Neuronal stem cell (in vitro differentiated cells): ENCODE results near the gene LIPA.

ENCODE experiments used
- DNase-seq: peaks from one replicate; pipeline ENCODE4 v3.0.0-alpha.2; 2013; ENCODE audit warnings: low spot score
- H2AFZ ChIP-seq: one replicate; pipeline ENCODE4 v1.6.1; 2013; ENCODE audit warnings: mild to moderate bottlenecking, low read length, inconsistent platforms
- H2AK5ac ChIP-seq: 2 replicates; pipeline ENCODE4 v1.6.1; 2013; ENCODE audit warnings: low read depth, mild to moderate bottlenecking, inconsistent platforms, low read length, moderate library complexity, mixed read lengths
- H2BK120ac ChIP-seq: 2 replicates; pipeline ENCODE4 v1.6.1; 2013; ENCODE audit warnings: low read depth, mild to moderate bottlenecking, inconsistent platforms, low read length, moderate library complexity, mixed read lengths
- H2BK12ac ChIP-seq: one replicate; pipeline ENCODE4 v1.6.1; 2013; ENCODE audit warnings: low read length, inconsistent platforms
- H2BK15ac ChIP-seq: 2 replicates; pipeline ENCODE4 v1.6.1; 2013; ENCODE audit warnings: mild to moderate bottlenecking, low read length, inconsistent platforms, mixed read lengths
- H2BK5ac ChIP-seq: one replicate; pipeline ENCODE4 v1.6.1; 2013; ENCODE audit warnings: inconsistent platforms, mild to moderate bottlenecking, low read length, moderate library complexity
- H3K14ac ChIP-seq: one replicate; pipeline ENCODE4 v1.6.1; 2013; ENCODE audit warnings: low read length, inconsistent platforms
- H3K18ac ChIP-seq: 2 replicates; pipeline ENCODE4 v1.6.1; 2013; ENCODE audit warnings: low read length, inconsistent platforms
- H3K23ac ChIP-seq: 2 replicates; pipeline ENCODE4 v1.6.1; 2013; ENCODE audit warnings: low read depth, mild to moderate bottlenecking, mixed read lengths, low read length, inconsistent platforms; ENCODE audit not compliant: poor library complexity
- H3K27ac ChIP-seq: replicated peaks from 3 replicates; pipeline ENCODE4 v1.5.1; 2013; ENCODE audit warnings: low read length, inconsistent platforms
- H3K27me3 ChIP-seq, 3 experiments: 2 replicates each; pipeline ENCODE4 v1.6.1; 2013; ENCODE audit warnings: low read length in 3 of 3, mild to moderate bottlenecking in 2 of 3, inconsistent platforms in 1 of 3, low read depth in 1 of 3, mixed read lengths in 1 of 3, moderate library complexity in 1 of 3; ENCODE audit not compliant: control insufficient read depth in 3 of 3, insufficient read depth in 3 of 3
- H3K36me3 ChIP-seq, 2 donors: replicated peaks in 1 of 2; 2 replicates each; pipeline ENCODE4 v1.6.1; 2013; ENCODE audit warnings: low read length in 2 of 2; ENCODE audit not compliant: control insufficient read depth in 2 of 2, insufficient read depth in 2 of 2
- H3K4ac ChIP-seq: 2 replicates; pipeline ENCODE4 v1.6.1; 2013; ENCODE audit warnings: inconsistent platforms, mild to moderate bottlenecking, low read length, moderate library complexity
- H3K4me1 ChIP-seq, 2 donors: 1 replicate in 1 of 2; 2 replicates in 1 of 2; pipeline ENCODE4 v1.6.1; 2013; ENCODE audit warnings: low read length in 2 of 2, low read depth in 1 of 2; ENCODE audit not compliant: control insufficient read depth in 2 of 2, insufficient read depth in 1 of 2
- H3K4me2 ChIP-seq: one replicate; pipeline ENCODE4 v1.6.1; 2013; ENCODE audit warnings: mild to moderate bottlenecking, low read length, inconsistent platforms; ENCODE audit not compliant: insufficient read depth, poor library complexity, severe bottlenecking
- H3K4me3 ChIP-seq, 2 donors: 2 replicates each; pipeline ENCODE4 v1.5.1; 2013; ENCODE audit warnings: low read length in 2 of 2, mild to moderate bottlenecking in 2 of 2, inconsistent platforms in 1 of 2, moderate library complexity in 1 of 2
- H3K79me1 ChIP-seq: one replicate; pipeline ENCODE4 v1.6.1; 2013; ENCODE audit warnings: low read depth, mild to moderate bottlenecking, inconsistent platforms, low read length, moderate library complexity
- H3K9ac ChIP-seq: one replicate; pipeline ENCODE4 v1.6.1; 2013; ENCODE audit warnings: mild to moderate bottlenecking, low read depth, low read length, inconsistent platforms; ENCODE audit not compliant: poor library complexity
- H3K9me3 ChIP-seq, 2 donors: replicated peaks in 1 of 2; 2 replicates each; pipeline versions ENCODE3 to v1.6.1; 2013; ENCODE audit warnings: low read length in 2 of 2, mild to moderate bottlenecking in 2 of 2, inconsistent platforms in 1 of 2, low read depth in 1 of 2, mixed read lengths in 1 of 2, moderate library complexity in 1 of 2; ENCODE audit not compliant: control insufficient read depth in 2 of 2, insufficient read depth in 1 of 2
- H4K8ac ChIP-seq: one replicate; pipeline ENCODE4 v1.6.1; 2013; ENCODE audit warnings: low read depth, mild to moderate bottlenecking, inconsistent platforms, low read length, moderate library complexity
- H4K91ac ChIP-seq: one replicate; pipeline ENCODE4 v1.6.1; 2013; ENCODE audit warnings: low read length, low read depth, mild to moderate bottlenecking, inconsistent platforms; ENCODE audit not compliant: poor library complexity
- whole genome bisulfite sequencing, 2 donors: extraction: QIAGEN DNeasy Blood & Tissue Kit; methylation state at CpG; one replicate each; pipeline ENCODE4 v1.1.7; 2013; ENCODE audit warnings: missing lambda C conversion rate in 2 of 2, mixed read lengths in 1 of 2; ENCODE audit not compliant: insufficient read length in 2 of 2, insufficient replicate concordance in 1 of 2; ENCODE audit errors: extremely low coverage in 2 of 2; 5-methylcytosine and 5-hydroxymethylcytosine counted together

The LIPA gene

GRCh38 chr10:89271532-89271931, 20.0 kb upstream of the LIPA start:
- no peak overlapping the region for H3K27ac ChIP-seq
- no CpG with 5 or more reads among the region's 2 CpGs for WGBS, 2 donors
- no peak overlapping the region for H3K4me3 ChIP-seq
- H2BK120ac ChIP-seq = no peak overlapping the region
- no peak overlapping the region for H3K14ac ChIP-seq
- H2AK5ac ChIP-seq = no peak overlapping the region
- no peak overlapping the region for H3K4ac ChIP-seq
- no peak overlapping the region for H3K23ac ChIP-seq
- no peak overlapping the region for H2BK12ac ChIP-seq
- no peak overlapping the region for H2AFZ ChIP-seq
- H3K27me3 ChIP-seq = no peaks in the 10 kb centered on the region
- no peak overlapping the region for H4K8ac ChIP-seq
- DNase-seq = no peak
- H3K79me1 ChIP-seq = no peaks in the 10 kb centered on the region
- H3K36me3 ChIP-seq = no peaks in the 10 kb centered on the region
- H3K4me1 ChIP-seq = peaks cover 2 to 3% of the 10 kb centered on the region in 2 donors
- no peak overlapping the region for H3K9ac ChIP-seq
- H3K18ac ChIP-seq = no peak overlapping the region
- no peak overlapping the region for H2BK5ac ChIP-seq
- no peak overlapping the region for H4K91ac ChIP-seq
- no peak overlapping the region for H3K4me2 ChIP-seq
- no peaks in the 10 kb centered on the region for H3K9me3 ChIP-seq
- no peak overlapping the region for H2BK15ac ChIP-seq

GRCh38 chr10:89270153-89270483, 18.5 kb upstream of the LIPA start:
- Histone ChIP-seq H3K79me1 (no peaks in the 10 kb centered on the region), H3K4me3 (no peak overlapping the region), H2BK120ac (no peak overlapping the region), H3K14ac (no peak overlapping the region), H4K91ac (no peak overlapping the region), H3K27ac (no peak overlapping the region), H3K4me2 (no peak overlapping the region), H3K9me3 (no peaks in the 10 kb centered on the region), H2BK15ac (no peak overlapping the region), H2AFZ (no peak overlapping the region), H3K23ac (no peak overlapping the region), H3K9ac (no peak overlapping the region), H3K18ac (no peak overlapping the region), H2BK12ac (no peak overlapping the region), H3K4me1 (peaks cover 2 to 3% of the 10 kb centered on the region in 2 donors), H4K8ac (no peak overlapping the region), H3K27me3 (no peaks in the 10 kb centered on the region), H3K4ac (no peak overlapping the region), H2AK5ac (no peak overlapping the region), H3K36me3 (no peaks in the 10 kb centered on the region), H2BK5ac (no peak overlapping the region)
- DNase-seq = no peak

DNA sequence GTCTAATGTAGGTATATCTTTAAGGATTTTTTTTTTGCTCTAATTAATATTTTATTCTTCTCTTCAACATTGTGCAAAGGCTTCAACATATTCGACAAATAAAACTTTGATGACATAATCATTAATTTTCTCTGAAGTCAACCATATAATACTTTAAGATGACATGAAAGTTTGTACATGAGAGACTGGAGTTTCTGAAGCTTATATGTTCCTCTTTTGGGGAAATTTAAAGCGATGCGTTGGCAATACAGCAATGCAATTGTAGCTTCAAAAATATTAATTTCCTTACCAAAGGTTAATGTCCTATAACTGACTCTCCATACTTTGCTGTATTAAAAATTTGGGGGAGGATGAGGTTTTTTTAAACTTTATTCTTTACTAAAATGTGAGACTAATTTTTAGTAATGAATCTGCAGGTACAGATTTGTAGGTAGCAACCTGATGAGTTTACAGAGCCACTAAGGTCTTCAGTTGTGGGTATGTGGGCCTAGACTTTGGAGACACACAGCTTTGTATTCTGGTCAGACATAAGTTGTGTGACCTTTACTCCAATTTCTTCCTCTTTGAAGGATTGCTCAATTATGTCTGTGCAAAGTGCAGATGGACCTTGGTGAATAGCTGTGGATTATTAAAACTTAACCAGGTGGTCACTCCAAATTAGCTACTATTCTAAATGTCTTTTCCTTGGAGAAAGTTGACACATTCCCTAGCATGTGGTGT, 18.0 kb upstream of the LIPA start:
- no peak overlapping the region for H4K91ac ChIP-seq
- H3K23ac ChIP-seq = no peak overlapping the region
- no peak overlapping the region for H2BK5ac ChIP-seq
- H2BK120ac ChIP-seq = no peak overlapping the region
- H3K9me3 ChIP-seq = no peaks in the 10 kb centered on the region
- no peaks in the 10 kb centered on the region for H3K27me3 ChIP-seq
- no peak overlapping the region for H3K4me2 ChIP-seq
- no peak overlapping the region for H4K8ac ChIP-seq
- no peak overlapping the region for H3K4me3 ChIP-seq
- H3K36me3 ChIP-seq = no peaks in the 10 kb centered on the region
- no peak overlapping the region for H2AK5ac ChIP-seq
- H3K4ac ChIP-seq = no peak overlapping the region
- H3K14ac ChIP-seq = no peak overlapping the region
- H3K79me1 ChIP-seq = no peaks in the 10 kb centered on the region
- no CpG with 5 or more reads among the region's 3 CpGs for WGBS, 2 donors
- H3K9ac ChIP-seq = no peak overlapping the region
- H3K18ac ChIP-seq = no peak overlapping the region
- H3K4me1 ChIP-seq = peaks cover 1 to 3% of the 10 kb centered on the region in 2 donors
- no peak overlapping the region for H3K27ac ChIP-seq
- H2AFZ ChIP-seq = no peak overlapping the region
- no peak overlapping the region for H2BK15ac ChIP-seq
- no peak overlapping the region for H2BK12ac ChIP-seq
- no peak for DNase-seq

GRCh38 chr10:89266721-89267453, 15.3 kb upstream of the LIPA start:
- no peak overlapping the region for H2BK12ac ChIP-seq
- peaks cover 3 to 4% of the 10 kb centered on the region in 2 donors for H3K4me1 ChIP-seq
- H3K4ac ChIP-seq = no peak overlapping the region
- no CpG with 5 or more reads among the region's 1 CpG for WGBS, 2 donors
- no peak for DNase-seq
- no peak overlapping the region for H3K23ac ChIP-seq
- H4K91ac ChIP-seq = no peak overlapping the region
- no peak overlapping the region for H2BK15ac ChIP-seq
- H2BK5ac ChIP-seq = no peak overlapping the region
- peak overlapping the region; percentile 69 for H2AFZ ChIP-seq
- H3K27me3 ChIP-seq = no peaks in the 10 kb centered on the region
- H4K8ac ChIP-seq = no peak overlapping the region
- H3K27ac ChIP-seq = no peak overlapping the region
- H3K4me3 ChIP-seq = no peak overlapping the region
- no peak overlapping the region for H2AK5ac ChIP-seq
- H3K9ac ChIP-seq = no peak overlapping the region
- no peaks in the 10 kb centered on the region for H3K36me3 ChIP-seq
- no peak overlapping the region for H3K4me2 ChIP-seq
- H2BK120ac ChIP-seq = no peak overlapping the region
- H3K9me3 ChIP-seq = peaks cover 3 to 9% of the 10 kb centered on the region in 2 donors
- no peak overlapping the region for H3K14ac ChIP-seq
- H3K79me1 ChIP-seq = peaks cover 1% of the 10 kb centered on the region
- H3K18ac ChIP-seq = no peak overlapping the region
